Natural killer cell (primary cell): ENCODE data around the gene ZFP42. TPM values are rescaled to one million over a fixed set of nuclear protein-coding genes. Genes with fewer than 3 reads are reported as not detected.
"Not testable (repeated sequence)": the region's sequence is repeated elsewhere in the genome, so short reads cannot be mapped to it uniquely, and the experiment has no call there.

Experiments
- ATAC-seq, 3 donors: fragments of 150-1000 bp in 2 of 3; fragments of 200-7000 bp in 1 of 3; cut with Tn5 transposase; 1 replicate in 1 of 3; 2 replicates in 2 of 3; pipeline ENCODE4 v1.10.0; 2021; ENCODE audit warnings: mild to moderate bottlenecking in 2 of 3, moderate library complexity in 2 of 3
- DNase-seq, 2 donors: peaks; one replicate each; pipeline versions ENCODE4 v3.0.0 to v3.0.0-alpha.2; 2013 to 2021; ENCODE audit warnings: mixed read lengths in 1 of 2
- H3K27ac ChIP-seq: one replicate; pipeline ENCODE4 v1.5.1; 2013; ENCODE audit warnings: mild to moderate bottlenecking, low read length
- H3K27me3 ChIP-seq: one replicate; pipeline ENCODE4 v1.6.1; 2013; ENCODE audit warnings: low read length; ENCODE audit not compliant: control insufficient read depth, insufficient read depth
- H3K36me3 ChIP-seq: one replicate; pipeline ENCODE4 v1.6.1; 2013; ENCODE audit warnings: low read length; ENCODE audit not compliant: control insufficient read depth, insufficient read depth
- H3K4me1 ChIP-seq: one replicate; pipeline ENCODE4 v1.6.1; 2013; ENCODE audit warnings: low read length; ENCODE audit not compliant: control insufficient read depth, insufficient read depth
- H3K4me3 ChIP-seq: one replicate; pipeline ENCODE4 v1.5.1; 2013; ENCODE audit warnings: low read length
- H3K9me3 ChIP-seq: one replicate; pipeline ENCODE4 v1.6.1; 2013; ENCODE audit warnings: low read length; ENCODE audit not compliant: control insufficient read depth, insufficient read depth
- H3K27ac Mint-ChIP-seq, 2 donors: one replicate each; pipeline ENCODE4 v1.8.0; 2022; ENCODE audit warnings: mild to moderate bottlenecking in 2 of 2, mixed read lengths in 2 of 2, moderate library complexity in 1 of 2
- H3K27me3 Mint-ChIP-seq, 2 donors: one replicate each; pipeline ENCODE4 v1.8.0; 2022; ENCODE audit warnings: low read depth in 2 of 2, mixed read lengths in 2 of 2
- H3K36me3 Mint-ChIP-seq: one replicate; pipeline ENCODE4 v1.8.0; 2022; ENCODE audit warnings: mixed read lengths
- H3K4me1 Mint-ChIP-seq, 2 donors: one replicate each; pipeline ENCODE4 v1.8.0; 2022; ENCODE audit warnings: mixed read lengths in 2 of 2
- H3K4me3 Mint-ChIP-seq: one replicate; pipeline ENCODE4 v1.8.0; 2022; ENCODE audit warnings: mild to moderate bottlenecking, moderate library complexity, mixed read lengths
- H3K9me3 Mint-ChIP-seq, 2 donors: one replicate each; pipeline ENCODE4 v1.8.0; 2022; ENCODE audit warnings: mixed read lengths in 2 of 2
- CTCF ChIP-seq: fragments of 200-600 bp; IDR thresholded peaks from one replicate; pipeline ENCODE4 v1.8.0; 2022; ENCODE audit warnings: antibody characterized with exemption
- WGBS: methylation state at CpG from one replicate; pipeline ENCODE4 v1.1.7; 2013; ENCODE audit warnings: missing lambda C conversion rate; ENCODE audit not compliant: insufficient coverage; 5-methylcytosine and 5-hydroxymethylcytosine counted together
- intact Hi-C: fragments of 100-400 bp; cut with micrococcal nuclease; formaldehyde crosslinking; loops from one replicate; pipeline ENCODE4 v1.14.2; 2022
- total RNA-seq, 4 donors: library from RNA; stranded (reverse); fragments of 120-200 nt in 1 of 4; gene quantifications; one replicate each; pipeline versions ENCODE4 v1.2.3 to v1.2.4, GENCODE V29; 2013 to 2022

Gene ZFP42
- total RNA-seq, 3 donors from 2014 or later (not counting 1 experiment from before 2014, with no cell fraction given) = not detected

- H3K9me3 ChIP-seq = peaks cover 13% of the 10 kb centered on the region
- no peak overlapping the region for H3K27ac Mint-ChIP-seq
- no peaks in the 10 kb centered on the region for H3K36me3 Mint-ChIP-seq
- WGBS = 77% methylated on average over 10 of the region's 12 CpGs
- H3K4me1 ChIP-seq = no peaks in the 10 kb centered on the region
- H3K27ac ChIP-seq = no peak overlapping the region
- TF ChIP-seq CTCF = no peak
- H3K9me3 Mint-ChIP-seq = peaks cover 5 to 7% of the 10 kb centered on the region in 2 donors
- no peaks in the 10 kb centered on the region for H3K4me1 Mint-ChIP-seq
- intact Hi-C loops = no loop called here
- no peaks in the 10 kb centered on the region for H3K27me3 ChIP-seq
- ATAC-seq (no peak), DNase-seq (no peak)
- H3K27me3 Mint-ChIP-seq = no peaks in the 10 kb centered on the region
- no peak overlapping the region for H3K4me3 Mint-ChIP-seq
- no peaks in the 10 kb centered on the region for H3K36me3 ChIP-seq
- H3K4me3 ChIP-seq = no peak overlapping the region
Observed at GRCh38 chr4:188037003-188037713, 41.6 kb downstream of the ZFP42 start.

- intact Hi-C loops = no loop called here
- no peaks in the 10 kb centered on the region for H3K27me3 Mint-ChIP-seq
Observed at GRCh38 chr4:188041721-188042120, 46.1 kb downstream of the ZFP42 start.

GRCh38 chr4:188042191-188042590 lies 46.6 kb downstream of the ZFP42 start:
- Histone ChIP-seq H3K27me3 (no peaks in the 10 kb centered on the region), H3K4me1 (no peaks in the 10 kb centered on the region), H3K27ac (no peak overlapping the region), H3K4me3 (no peak overlapping the region), H3K9me3 (peaks cover 17% of the 10 kb centered on the region), H3K36me3 (no peaks in the 10 kb centered on the region)
- 78% methylated on average over 15 of the region's 15 CpGs for WGBS
- no peaks in the 10 kb centered on the region for H3K36me3 Mint-ChIP-seq
- DNase-seq (no peak), ATAC-seq (no peak)
- H3K4me3 Mint-ChIP-seq = no peak overlapping the region
- H3K27me3 Mint-ChIP-seq = no peaks in the 10 kb centered on the region
- H3K9me3 Mint-ChIP-seq = peaks cover 8 to 12% of the 10 kb centered on the region in 2 donors
- no peak for TF ChIP-seq CTCF
- H3K27ac Mint-ChIP-seq = no peak overlapping the region
- intact Hi-C loops = no loop called here
- no peaks in the 10 kb centered on the region for H3K4me1 Mint-ChIP-seq

More at GRCh38 chr4:188041721-188042120, 46.1 kb downstream of the ZFP42 start:
- ATAC-seq (no peak), DNase-seq (no peak)
- Mint-ChIP-seq H3K9me3 (peaks cover 8 to 10% of the 10 kb centered on the region in 2 donors), H3K27ac (no peak overlapping the region), H3K4me1 (no peaks in the 10 kb centered on the region), H3K4me3 (no peak overlapping the region), H3K36me3 (no peaks in the 10 kb centered on the region)
- Histone ChIP-seq H3K27ac (no peak overlapping the region), H3K9me3 (peaks cover 17% of the 10 kb centered on the region), H3K36me3 (no peaks in the 10 kb centered on the region), H3K27me3 (no peaks in the 10 kb centered on the region), H3K4me3 (no peak overlapping the region), H3K4me1 (no peaks in the 10 kb centered on the region)
- 89% methylated on average over 21 of the region's 21 CpGs for WGBS
- TF ChIP-seq CTCF = no peak

GRCh38 chr4:188043154-188043553 lies 47.6 kb downstream of the ZFP42 start:
- H3K27me3 Mint-ChIP-seq = no peaks in the 10 kb centered on the region
- no peak overlapping the region for H3K4me3 ChIP-seq
- H3K9me3 ChIP-seq = peaks cover 17% of the 10 kb centered on the region
- no peak for DNase-seq
- peaks cover 9 to 15% of the 10 kb centered on the region in 2 donors for H3K9me3 Mint-ChIP-seq
- H3K27me3 ChIP-seq = no peaks in the 10 kb centered on the region
- no peaks in the 10 kb centered on the region for H3K4me1 Mint-ChIP-seq
- H3K27ac ChIP-seq = no peak overlapping the region
- 86% methylated on average over 5 of the region's 5 CpGs for whole genome bisulfite sequencing
- no peak overlapping the region for H3K27ac Mint-ChIP-seq
- no peaks in the 10 kb centered on the region for H3K4me1 ChIP-seq
- no peak overlapping the region for H3K4me3 Mint-ChIP-seq
- no peak for TF ChIP-seq CTCF
- ATAC-seq = no peak
- no peaks in the 10 kb centered on the region for H3K36me3 ChIP-seq
- no peaks in the 10 kb centered on the region for H3K36me3 Mint-ChIP-seq
- intact Hi-C loops = no loop called here

GRCh38 chr4:188045461-188045860 lies 49.9 kb downstream of the ZFP42 start:
- H3K4me3 Mint-ChIP-seq, H3K36me3 Mint-ChIP-seq: not testable (repeated sequence)

More at GRCh38 chr4:188045461-188045860, 49.9 kb downstream of the ZFP42 start:
- 93% methylated on average over 10 of the region's 10 CpGs for WGBS
- H3K4me1 Mint-ChIP-seq, H3K36me3 ChIP-seq, intact Hi-C loops, DNase-seq, H3K27me3 ChIP-seq, H3K4me1 ChIP-seq, H3K27ac Mint-ChIP-seq, H3K27ac ChIP-seq, ATAC-seq, H3K4me3 ChIP-seq, H3K27me3 Mint-ChIP-seq: not testable (repeated sequence)
- H3K9me3 Mint-ChIP-seq = peaks cover 6 to 13% of the 10 kb centered on the region in 2 donors
- peaks cover 17% of the 10 kb centered on the region for H3K9me3 ChIP-seq
